Endothelial cell of umbilical vein (primary cell): ENCODE results near the gene MDGA2. TPM values are rescaled to one million over a fixed set of nuclear protein-coding genes. Genes with fewer than 3 reads are reported as not detected.

ENCODE experiments used
- BruUV-seq: library from RNA; stranded (reverse); fragments of 400-500 nt; replicated peaks from 2 replicates; lab custom pipeline; 2021; lab: Mats Ljungman, UMichigan
- CTCF ChIA-PET: fragments of 300-600, 350-600 bp; sonication (Branson Sonifier 250); formaldehyde crosslinking; loops from one replicate; lab custom pipeline; 2021; ENCODE audit warnings: antibody characterized with exemption, inconsistent platforms; lab: Charles Lee
- POLR2A ChIA-PET: fragments of 300-600, 350-600 bp; sonication (Branson Sonifier 250); formaldehyde crosslinking; loops from one replicate; lab custom pipeline; 2021; ENCODE audit warnings: antibody characterized with exemption, inconsistent platforms; lab: Charles Lee
- DNase-seq: peaks from one replicate; pipeline ENCODE4 v3.0.0-alpha.2; 2011; ENCODE audit warnings: low read depth, low spot score
- FAIRE-seq: peaks from 2 replicates; lab custom pipeline; 2011; peaks lifted over from hg19 to GRCh38; lab: Jason Lieb, UNC
- H2AFZ ChIP-seq: 2 replicates; pipeline ENCODE4 v1.6.0; 2012; ENCODE audit warnings: low read depth, low read length, control low read depth, inconsistent platforms
- H3K27ac ChIP-seq: 2 replicates; pipeline ENCODE4 v1.5.1; 2011; ENCODE audit warnings: low read depth, mild to moderate bottlenecking, control low read depth, low read length, moderate library complexity; ENCODE audit not compliant: insufficient read depth
- H3K27me3 ChIP-seq, 2 experiments: 2 replicates each; pipeline versions ENCODE4 v1.6.0 to v1.6.1; 2011; ENCODE audit warnings: low read length in 2 of 2, mixed read lengths in 1 of 2; ENCODE audit not compliant: control insufficient read depth in 2 of 2, insufficient read depth in 2 of 2
- H3K36me3 ChIP-seq, 2 experiments: 2 replicates in 1 of 2; 3 replicates in 1 of 2; pipeline ENCODE4 v1.5.1; 2011; ENCODE audit warnings: low read length in 2 of 2, mild to moderate bottlenecking in 1 of 2, moderate library complexity in 1 of 2; ENCODE audit not compliant: control insufficient read depth in 2 of 2, insufficient read depth in 2 of 2; ENCODE audit errors: extremely low read depth in 1 of 2
- H3K4me1 ChIP-seq: 3 replicates; pipeline ENCODE4 v1.5.1; 2011; ENCODE audit warnings: mild to moderate bottlenecking, low read length; ENCODE audit not compliant: control insufficient read depth, insufficient read depth; ENCODE audit errors: extremely low read depth
- H3K4me2 ChIP-seq: 2 replicates; pipeline ENCODE4 v1.6.1; 2011; ENCODE audit warnings: low read length, control low read depth, mixed read lengths; ENCODE audit not compliant: insufficient read depth
- H3K4me3 ChIP-seq, 3 experiments: fragments of 200-600 bp in 1 of 3; sonication (generic), shearing (Covaris generic) in 1 of 3; replicated peaks in 1 of 3; 2 replicates each; pipeline ENCODE4 v1.5.1; 2011 to 2016; ENCODE audit warnings: control low read depth in 3 of 3, low read length in 3 of 3, mild to moderate bottlenecking in 2 of 3, inconsistent platforms in 1 of 3, low read depth in 1 of 3, moderate library complexity in 1 of 3; ENCODE audit not compliant: insufficient read depth in 1 of 3
- H3K79me2 ChIP-seq: 2 replicates; pipeline ENCODE4 v1.6.0; 2012; ENCODE audit warnings: low read length, inconsistent platforms; ENCODE audit not compliant: control insufficient read depth, insufficient read depth
- H3K9ac ChIP-seq: replicated peaks from 2 replicates; pipeline ENCODE3; 2011; ENCODE audit warnings: low read length, control low read depth; ENCODE audit not compliant: insufficient read depth; ENCODE audit errors: extremely low read depth
- H3K9me1 ChIP-seq: replicated peaks from 3 replicates; pipeline ENCODE4 v1.6.0; 2011; ENCODE audit warnings: mild to moderate bottlenecking, low read length; ENCODE audit not compliant: control insufficient read depth, insufficient read depth; ENCODE audit errors: extremely low read depth
- H3K9me3 ChIP-seq: replicated peaks from 2 replicates; pipeline ENCODE4 v1.5.1; 2012; ENCODE audit warnings: low read length, inconsistent platforms; ENCODE audit not compliant: control insufficient read depth, insufficient read depth
- H4K20me1 ChIP-seq: replicated peaks from 2 replicates; pipeline ENCODE3; 2011; ENCODE audit warnings: mild to moderate bottlenecking, low read length; ENCODE audit not compliant: control insufficient read depth, insufficient read depth; ENCODE audit errors: extremely low read depth
- CTCF ChIP-seq, 2 donors: IDR thresholded peaks; 1 replicate in 1 of 2; 2 replicates in 1 of 2; pipeline ENCODE4 v1.5.1; 2011; ENCODE audit warnings: low read length in 2 of 2, mild to moderate bottlenecking in 2 of 2, moderate library complexity in 2 of 2, control low read depth in 1 of 2, inconsistent platforms in 1 of 2, low read depth in 1 of 2; ENCODE audit not compliant: insufficient read depth in 1 of 2; ENCODE audit errors: extremely low read depth in 1 of 2
- EZH2 ChIP-seq: IDR thresholded peaks from 2 replicates; pipeline ENCODE4 v1.6.1; 2012; ENCODE audit warnings: borderline replicate concordance, low read depth, mild to moderate bottlenecking, moderate library complexity, low read length, inconsistent platforms; ENCODE audit not compliant: severe bottlenecking
- FOS ChIP-seq: IDR thresholded peaks from 2 replicates; pipeline ENCODE4 v1.6.1; 2011; ENCODE audit warnings: mild to moderate bottlenecking, low read length, moderate library complexity, borderline replicate concordance; ENCODE audit not compliant: insufficient read depth
- GATA2 ChIP-seq: IDR thresholded peaks from 2 replicates; pipeline ENCODE4 v1.7.0; 2011; ENCODE audit warnings: low read depth, mild to moderate bottlenecking, moderate library complexity, mixed read lengths, low read length; ENCODE audit not compliant: insufficient read length, insufficient read depth
- JUN ChIP-seq: IDR thresholded peaks from 2 replicates; pipeline ENCODE4 v1.6.1; 2011; ENCODE audit warnings: borderline replicate concordance, low read depth; ENCODE audit not compliant: insufficient read length, insufficient read depth
- MAX ChIP-seq: IDR thresholded peaks from 2 replicates; pipeline ENCODE4 v1.6.1; 2011; ENCODE audit not compliant: insufficient read depth, insufficient read length
- MYC ChIP-seq: IDR thresholded peaks from one replicate; pipeline ENCODE4 v1.6.1; 2011; ENCODE audit warnings: mild to moderate bottlenecking, low read depth, low read length
- POLR2A ChIP-seq: IDR thresholded peaks from 2 replicates; pipeline ENCODE4 v1.6.1; 2012; ENCODE audit warnings: low read depth, mild to moderate bottlenecking, control low read depth, low read length
- POLR2AphosphoS5 ChIP-seq: IDR thresholded peaks from 2 replicates; pipeline ENCODE4 v1.6.1; 2012; ENCODE audit warnings: low read depth, mild to moderate bottlenecking, control low read depth, low read length, moderate library complexity; ENCODE audit not compliant: insufficient read depth
- dilution Hi-C: fragments of 300-500 bp; cut with MboI; formaldehyde crosslinking; loops from one replicate; pipeline ENCODE4 v1.15.0; 2019; ENCODE audit warnings: low sequenced_read_pairs; ENCODE audit not compliant: extremely low pct_ligation_motif_present
- intact Hi-C: fragments of 100-400 bp; cut with micrococcal nuclease; formaldehyde crosslinking; loops from one replicate; pipeline ENCODE4 v1.10.0; 2022
- polyA plus RNA-seq, 4 experiments: library from polyadenylated mRNA; depleted of rRNA in 3 of 4; stranded (reverse) in 3 of 4; unstranded in 1 of 4; fragments of >200 nt; gene quantifications; 2 replicates each; pipeline versions ENCODE4 v1.2.1 to v1.2.3, GENCODE V29; 2011 to 2012; ENCODE audit warnings: missing spikeins in 1 of 4
- total RNA-seq: library from RNA; stranded (reverse); gene quantifications from 2 replicates; pipeline ENCODE4 v1.2.3, GENCODE V29; 2021

The MDGA2 gene
- total and polyA plus RNA-seq, 2 donors (not counting 3 experiments of a cell fraction or from before 2014, with no cell fraction given): not detected

- Histone ChIP-seq H4K20me1 (no peaks in the 10 kb centered on the region), H3K4me1 (no peaks in the 10 kb centered on the region), H3K27ac (no peak overlapping the region), H3K36me3 (no peaks in the 10 kb centered on the region), H3K4me2 (no peak overlapping the region), H3K9ac (no peak overlapping the region), H3K9me1 (no peaks in the 10 kb centered on the region), H3K79me2 (no peaks in the 10 kb centered on the region), H3K9me3 (no peaks in the 10 kb centered on the region), H3K27me3 (no peaks in the 10 kb centered on the region), H2AFZ (no peak overlapping the region), H3K4me3 (no peak overlapping the region)
- BruUV-seq: no TSS peak
- FAIRE-seq (no peak), DNase-seq (no peak)
- POLR2A ChIA-PET: no interaction called here
- dilution Hi-C loops: no loop called here
- TF ChIP-seq EZH2 (no peak), FOS (no peak), MYC (no peak), POLR2A (no peak), JUN (no peak), POLR2AphosphoS5 (no peak), GATA2 (no peak), MAX (no peak), CTCF (IDR thresholded peaks at IDR 0.05; ENCODE audit: extremely low read depth in 1 of 2, insufficient read depth in 1 of 2, low read depth in 1 of 2, low read length in 2 of 2) (no peak)
- intact Hi-C loops: no loop called here
- CTCF ChIA-PET: no interaction called here
Measured at GRCh38 chr14:47637753-47638152, 37.7 kb downstream of the MDGA2 start.
